ENCODE measurements around the gene CLIC5. TPM values are rescaled to one million over a fixed set of nuclear protein-coding genes. Genes with fewer than 3 reads are reported as not detected.

The CLIC5 gene
- total RNA-seq, 1 donor from 2014 or later: 31.3 TPM

DNA sequence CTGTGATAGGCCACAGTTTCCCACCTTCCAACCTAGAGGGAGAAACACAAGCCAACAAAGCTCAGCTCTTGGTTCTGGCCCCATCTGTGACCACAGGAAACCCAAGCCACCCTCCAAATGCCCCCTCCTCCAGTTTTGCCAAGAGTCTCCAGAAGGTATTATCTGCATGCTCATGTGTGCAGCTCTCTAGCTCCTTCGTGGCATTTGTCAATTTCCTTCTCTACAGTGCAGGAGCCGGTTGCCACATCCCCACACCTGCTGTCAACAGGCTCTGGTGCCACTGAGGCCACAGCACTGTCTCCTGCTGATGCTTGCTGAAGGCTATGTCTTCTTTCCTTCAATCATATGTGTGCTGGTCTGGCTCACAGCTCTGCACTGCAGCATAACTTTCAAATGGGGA is 177.2 kb downstream of the CLIC5 start:
- peaks cover 8% of the 10 kb centered on the region for H3K4me1 Mint-ChIP-seq (ENCODE audit: unreplicated experiment)
- DNase-seq (ENCODE audit: extremely low spot score, unreplicated experiment): no peak
- H3K27ac Mint-ChIP-seq: no peak overlapping the region
- H3K36me3 Mint-ChIP-seq: no peaks in the 10 kb centered on the region
- peaks cover 4% of the 10 kb centered on the region for H3K27me3 Mint-ChIP-seq
- TF ChIP-seq, protein P1, sequence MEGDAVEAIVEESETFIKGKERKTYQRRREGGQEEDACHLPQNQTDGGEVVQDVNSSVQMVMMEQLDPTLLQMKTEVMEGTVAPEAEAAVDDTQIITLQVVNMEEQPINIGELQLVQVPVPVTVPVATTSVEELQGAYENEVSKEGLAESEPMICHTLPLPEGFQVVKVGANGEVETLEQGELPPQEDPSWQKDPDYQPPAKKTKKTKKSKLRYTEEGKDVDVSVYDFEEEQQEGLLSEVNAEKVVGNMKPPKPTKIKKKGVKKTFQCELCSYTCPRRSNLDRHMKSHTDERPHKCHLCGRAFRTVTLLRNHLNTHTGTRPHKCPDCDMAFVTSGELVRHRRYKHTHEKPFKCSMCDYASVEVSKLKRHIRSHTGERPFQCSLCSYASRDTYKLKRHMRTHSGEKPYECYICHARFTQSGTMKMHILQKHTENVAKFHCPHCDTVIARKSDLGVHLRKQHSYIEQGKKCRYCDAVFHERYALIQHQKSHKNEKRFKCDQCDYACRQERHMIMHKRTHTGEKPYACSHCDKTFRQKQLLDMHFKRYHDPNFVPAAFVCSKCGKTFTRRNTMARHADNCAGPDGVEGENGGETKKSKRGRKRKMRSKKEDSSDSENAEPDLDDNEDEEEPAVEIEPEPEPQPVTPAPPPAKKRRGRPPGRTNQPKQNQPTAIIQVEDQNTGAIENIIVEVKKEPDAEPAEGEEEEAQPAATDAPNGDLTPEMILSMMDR (conservative IDR thresholded peaks at IDR 0.05): no peak
- H3K9me3 Mint-ChIP-seq: peaks cover 4% of the 10 kb centered on the region
- no peak overlapping the region for H3K4me3 Mint-ChIP-seq

DNA sequence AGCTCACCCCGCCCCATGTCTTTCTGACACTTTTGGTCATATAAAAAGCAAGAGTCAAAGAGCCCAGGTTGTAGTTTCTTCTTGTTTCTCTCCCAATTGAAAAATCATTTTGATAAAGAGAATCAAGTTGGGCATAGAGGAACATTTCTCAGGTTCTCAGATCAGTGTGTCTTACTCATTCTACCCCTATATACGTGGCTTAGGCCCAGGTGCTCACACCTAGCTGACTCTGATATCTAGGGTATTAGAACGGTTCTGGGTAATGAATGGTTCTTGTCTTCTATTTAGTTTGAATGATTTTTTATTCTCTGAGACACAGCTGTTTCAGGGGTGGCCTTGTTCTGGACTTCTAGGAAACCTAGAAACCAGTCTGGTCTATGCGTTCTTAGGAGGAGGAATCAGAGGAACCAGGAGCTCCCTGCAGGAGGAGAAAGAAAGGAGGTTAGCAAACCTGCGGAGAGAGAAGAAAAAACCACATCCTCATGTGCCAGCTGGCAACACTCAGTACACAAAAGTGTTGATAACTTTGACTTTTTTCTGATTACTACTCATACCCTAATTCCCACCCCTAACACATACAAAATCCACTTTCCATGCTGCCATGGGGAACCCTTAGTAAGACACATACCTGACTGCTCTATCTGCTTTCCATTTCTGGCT is 178.0 kb downstream of the CLIC5 start:
- Mint-ChIP-seq H3K9me3 (peaks cover 4% of the 10 kb centered on the region), H3K4me3 (no peak overlapping the region), H3K27ac (no peak overlapping the region), H3K27me3 (peaks cover 4% of the 10 kb centered on the region), H3K4me1 (ENCODE audit: unreplicated experiment) (peaks cover 8% of the 10 kb centered on the region), H3K36me3 (no peaks in the 10 kb centered on the region)
- TF ChIP-seq, protein P1 (conservative IDR thresholded peaks at IDR 0.05): no peak
- DNase-seq (ENCODE audit: extremely low spot score, unreplicated experiment): no peak

DNA sequence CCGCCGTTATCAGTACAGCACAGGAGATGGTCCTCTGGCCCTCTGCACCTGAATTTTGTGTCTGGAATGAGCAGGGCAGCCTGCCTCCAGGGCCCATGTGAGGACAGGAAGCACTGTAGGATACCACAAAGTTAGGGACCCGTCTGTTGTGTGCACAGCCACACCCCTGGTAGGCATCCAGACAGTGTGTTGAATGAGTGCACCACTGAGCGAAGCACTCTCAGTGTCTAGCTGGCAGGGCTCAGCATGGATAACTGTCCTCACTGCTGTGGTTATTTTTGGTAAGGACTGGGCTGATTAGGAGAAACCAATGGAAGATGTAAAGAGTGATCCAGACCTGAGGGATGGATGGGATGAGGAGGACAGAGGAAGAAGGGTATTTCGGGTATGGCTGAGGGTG is 178.7 kb downstream of the CLIC5 start:
- H3K4me3 Mint-ChIP-seq: no peak overlapping the region
- H3K9me3 Mint-ChIP-seq: peaks cover 4% of the 10 kb centered on the region
- H3K36me3 Mint-ChIP-seq: no peaks in the 10 kb centered on the region
- no peak for DNase-seq (ENCODE audit: extremely low spot score, unreplicated experiment)
- TF ChIP-seq, protein P1 (conservative IDR thresholded peaks at IDR 0.05): no peak
- H3K27ac Mint-ChIP-seq: no peak overlapping the region
- H3K27me3 Mint-ChIP-seq: peaks cover 4% of the 10 kb centered on the region
- H3K4me1 Mint-ChIP-seq (ENCODE audit: unreplicated experiment): peaks cover 8% of the 10 kb centered on the region

DNA sequence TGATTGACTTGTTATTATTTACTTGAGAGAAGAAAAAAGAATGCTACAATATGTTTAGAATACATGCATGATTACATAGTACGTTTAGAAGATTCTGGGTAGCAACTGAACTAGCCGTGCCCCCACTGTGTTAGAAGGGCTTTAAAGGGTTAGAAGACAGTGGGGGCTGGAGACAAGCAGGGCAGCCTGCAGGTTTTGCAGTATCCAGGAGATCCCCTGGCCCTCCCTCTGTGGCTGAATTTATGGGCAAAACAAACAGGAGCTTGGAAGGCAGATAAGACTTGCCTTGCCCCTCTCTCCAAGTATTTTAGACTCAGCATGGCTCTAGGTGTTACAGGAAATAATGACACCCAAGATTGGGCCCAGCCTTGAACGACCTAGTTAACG is 179.2 kb downstream of the CLIC5 start:
- Mint-ChIP-seq H3K4me3 (no peak overlapping the region), H3K9me3 (peaks cover 4% of the 10 kb centered on the region), H3K36me3 (no peaks in the 10 kb centered on the region), H3K4me1 (ENCODE audit: unreplicated experiment) (peaks cover 8% of the 10 kb centered on the region), H3K27ac (no peak overlapping the region), H3K27me3 (peaks cover 8% of the 10 kb centered on the region)
- DNase-seq (ENCODE audit: extremely low spot score, unreplicated experiment): no peak
- TF ChIP-seq, protein P1 (conservative IDR thresholded peaks at IDR 0.05): no peak

DNA sequence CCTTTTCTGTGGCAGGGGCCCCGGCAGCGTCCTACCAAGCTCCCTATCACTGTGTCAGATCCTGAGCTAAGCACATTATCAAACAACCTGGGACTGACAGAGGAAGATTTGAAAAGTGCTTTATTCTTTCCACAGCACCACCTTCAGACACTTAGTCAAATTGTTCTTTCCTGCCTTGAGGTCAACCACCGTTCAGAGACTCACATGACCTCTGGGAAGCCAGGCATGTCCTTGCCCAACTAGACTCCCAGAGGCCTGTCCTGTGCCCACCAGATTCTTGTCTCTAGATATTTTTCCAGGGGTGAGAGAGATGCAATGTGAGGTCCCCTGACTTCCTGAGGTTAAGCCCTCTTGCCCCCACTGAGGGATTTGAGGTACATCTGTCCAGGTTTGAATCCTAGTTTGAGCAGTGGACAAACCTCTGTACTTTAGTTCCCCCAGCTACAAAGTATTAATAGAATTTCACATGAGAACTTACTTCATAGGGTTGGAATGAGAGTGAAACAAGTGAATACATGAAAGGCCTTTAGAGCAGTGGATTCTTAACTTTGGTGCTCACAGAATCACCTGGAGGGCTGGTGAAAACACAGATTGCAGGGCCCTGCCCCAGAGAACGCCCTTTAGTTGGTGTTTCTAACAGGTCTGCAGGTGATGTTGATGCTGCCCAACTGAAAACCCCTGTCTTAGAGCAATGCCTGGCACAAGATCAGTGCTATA is 179.8 kb downstream of the CLIC5 start:
- Mint-ChIP-seq H3K9me3 (peaks cover 4% of the 10 kb centered on the region), H3K4me1 (ENCODE audit: unreplicated experiment) (peaks cover 13% of the 10 kb centered on the region), H3K27ac (no peak overlapping the region), H3K4me3 (no peak overlapping the region), H3K36me3 (no peaks in the 10 kb centered on the region), H3K27me3 (peaks cover 5% of the 10 kb centered on the region)
- DNase-seq (ENCODE audit: extremely low spot score, unreplicated experiment): no peak
- TF ChIP-seq, protein P1 (conservative IDR thresholded peaks at IDR 0.05): no peak

All from type B pancreatic cell (in vitro differentiated cells).